Lung microvascular endothelial cell (primary cell): Measurements from ENCODE around the gene DUSP22. TPM values are rescaled to one million over a fixed set of nuclear protein-coding genes. Genes with fewer than 3 reads are reported as not detected.
A peak's percentile ranks its signal among the peaks of the same experiment; 100 is the strongest.
"Not testable (repeated sequence)": the region's sequence is repeated elsewhere in the genome, so short reads cannot be mapped to it uniquely, and the experiment has no call there.

Experiments used
- DNase-seq, 2 donors: peaks; one replicate each; pipeline versions ENCODE4 v3.0.0 to v3.0.0-alpha.2; 2010; ENCODE audit warnings: low read depth in 2 of 2
- total RNA-seq: library from RNA; depleted of rRNA; stranded (reverse); fragments of >200 nt; gene quantifications from 2 replicates; pipeline ENCODE4 v1.2.1, GENCODE V29; 2014

Gene DUSP22
- total RNA-seq, 1 donor from 2014 or later = 28.2 TPM

DNA sequence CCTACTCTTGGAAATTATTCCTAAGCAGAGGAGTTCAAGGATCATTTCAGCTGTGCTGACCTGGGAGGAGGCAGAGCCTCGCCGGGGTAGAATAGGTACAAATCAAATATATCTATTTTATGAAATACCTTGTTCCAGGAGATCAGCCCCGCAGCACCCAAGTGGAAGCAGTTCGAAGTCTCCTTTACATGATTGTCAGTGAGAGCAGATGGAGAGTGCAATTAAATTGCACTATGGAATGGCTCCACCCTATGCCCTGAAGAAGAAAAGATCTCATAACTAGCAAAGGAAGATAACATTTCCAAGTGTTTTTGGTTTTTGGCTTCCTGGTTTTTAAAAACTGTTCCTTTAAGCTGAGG is 31.4 kb downstream of the DUSP22 start:
- DNase-seq = no peak

DNA sequence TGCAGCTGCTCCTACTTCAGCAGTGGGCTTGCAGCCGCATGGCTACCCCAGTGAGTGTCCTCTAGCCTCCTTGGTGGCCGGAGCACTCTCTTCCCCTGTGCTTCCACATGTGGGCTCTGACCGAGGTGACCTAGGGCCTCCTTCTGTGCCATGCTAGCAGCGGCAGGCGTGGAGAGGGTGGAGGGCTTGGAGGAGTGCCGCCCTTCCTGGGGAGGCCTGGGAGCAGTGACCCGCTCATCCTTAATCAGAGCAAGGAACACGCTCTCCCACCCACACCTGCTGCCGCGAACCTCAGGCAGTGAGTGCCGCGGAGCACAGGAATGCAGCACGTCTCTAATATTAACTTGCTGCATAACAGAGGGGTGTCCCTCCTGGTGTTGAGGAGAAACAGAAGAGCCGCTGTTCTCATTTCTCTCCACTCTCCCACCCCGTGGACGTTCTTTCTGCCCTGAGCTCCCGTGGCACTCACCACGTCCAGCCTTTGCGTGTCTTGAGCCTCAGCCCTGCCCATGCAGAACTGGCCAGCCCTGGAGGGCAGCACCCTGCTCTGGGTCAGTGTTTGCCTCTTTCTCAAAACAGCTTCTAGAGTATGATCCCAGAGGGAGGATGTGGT is 31.9 kb downstream of the DUSP22 start:
- DNase-seq = no peak

DNA sequence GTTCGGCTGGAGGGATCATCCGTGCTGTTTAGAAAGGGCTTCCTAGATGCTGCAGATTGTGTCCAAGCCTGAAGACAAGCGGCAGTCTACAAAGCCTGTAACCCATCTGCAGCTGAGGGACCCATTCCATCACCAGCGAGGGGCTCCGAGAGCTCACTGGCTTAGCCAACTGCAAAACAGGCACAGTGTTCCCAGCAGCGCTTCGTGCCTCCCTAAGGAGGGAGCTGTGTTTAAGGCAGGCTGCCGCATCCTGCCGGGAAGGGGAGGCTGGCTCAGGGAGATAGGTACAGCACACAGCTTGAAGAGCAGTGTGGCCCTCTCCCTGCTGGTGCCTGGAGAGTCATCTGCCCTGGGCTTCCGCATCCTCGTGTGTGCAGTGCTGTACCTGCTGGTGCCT is 32.4 kb downstream of the DUSP22 start:
- DNase-seq = no peak

DNA sequence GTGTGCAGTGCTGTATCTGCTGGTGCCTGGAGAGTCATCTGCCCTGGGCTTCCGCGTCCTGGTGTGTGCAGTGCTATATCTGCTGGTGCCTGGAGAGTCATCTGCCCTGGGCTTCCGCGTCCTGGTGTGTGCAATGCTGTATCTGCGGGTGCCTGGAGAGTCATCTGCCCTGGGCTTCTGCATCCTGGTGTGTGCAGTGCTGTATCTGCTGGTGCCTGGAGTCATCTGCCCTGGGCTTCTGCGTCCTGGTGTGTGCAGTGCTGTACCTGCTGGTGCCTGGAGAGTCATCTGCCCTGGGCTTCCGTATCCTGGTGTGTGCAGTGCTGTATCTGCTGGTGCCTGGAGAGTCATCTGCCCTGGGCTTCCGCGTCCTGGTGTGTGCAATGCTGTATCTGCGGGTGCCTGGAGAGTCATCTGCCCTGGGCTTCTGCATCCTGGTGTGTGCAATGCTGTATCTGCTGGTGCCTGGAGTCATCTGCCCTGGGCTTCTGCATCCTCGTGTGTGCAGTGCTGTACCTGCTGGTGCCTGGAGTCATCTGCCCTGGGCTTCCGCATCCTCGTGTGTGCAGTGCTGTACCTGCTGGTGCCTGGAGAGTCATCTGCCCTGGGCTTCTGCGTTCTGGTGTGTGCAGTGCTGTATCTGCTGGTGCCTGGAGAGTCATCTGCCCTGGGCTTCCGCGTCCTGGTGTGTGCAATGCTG is 33.0 kb downstream of the DUSP22 start:
- DNase-seq = not testable (repeated sequence)

DNA sequence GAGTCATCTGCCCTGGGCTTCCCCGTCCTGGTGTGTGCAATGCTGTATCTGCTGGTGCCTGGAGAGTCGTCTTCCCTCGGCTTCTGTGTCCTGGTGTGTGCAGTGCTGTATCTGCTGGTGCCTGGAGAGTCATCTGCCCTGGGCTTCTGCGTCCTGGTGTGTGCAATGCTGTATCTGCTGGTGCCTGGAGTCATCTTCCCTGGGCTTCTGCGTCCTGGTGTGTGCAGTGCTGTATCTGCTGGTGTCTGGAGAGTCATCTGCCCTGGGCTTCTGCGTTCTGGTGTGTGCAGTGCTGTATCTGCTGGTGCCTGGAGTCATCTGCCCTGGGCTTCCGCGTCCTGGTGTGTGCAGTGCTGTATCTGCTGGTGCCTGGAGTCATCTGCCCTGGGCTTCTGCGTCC is 33.8 kb downstream of the DUSP22 start:
- DNase-seq = not testable (repeated sequence)

DNA sequence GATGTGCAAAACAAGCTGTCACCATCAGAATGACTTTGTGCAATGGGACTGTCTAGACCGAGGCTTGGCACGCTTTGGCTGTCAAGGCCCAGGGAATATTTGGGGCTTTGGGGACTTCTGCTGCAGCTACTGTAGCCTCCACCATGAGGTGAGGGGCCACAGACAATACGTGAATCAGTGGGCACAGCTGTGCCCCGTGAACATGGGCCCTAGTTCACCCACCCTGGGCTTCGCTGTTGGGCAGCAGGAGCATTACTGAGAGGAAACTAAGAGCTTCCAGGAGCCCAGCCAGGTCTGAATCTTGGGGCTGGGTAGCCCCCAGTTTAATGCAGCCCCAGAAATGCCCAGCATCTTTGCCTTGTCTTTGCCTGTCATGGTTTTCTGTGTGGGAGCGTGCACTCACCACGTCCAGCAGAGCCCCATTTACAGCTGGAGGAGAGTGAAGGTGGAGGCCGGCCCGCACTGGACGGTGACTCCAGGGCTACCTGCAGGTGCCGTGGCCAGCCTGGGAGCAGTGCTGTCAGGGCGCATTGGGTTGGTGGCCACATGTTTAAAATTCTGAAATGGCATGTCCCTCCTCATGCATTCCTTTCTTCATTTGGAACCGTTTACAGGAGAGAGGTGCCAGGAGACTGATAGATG is 34.7 kb downstream of the DUSP22 start:
- no peak for DNase-seq

DNA sequence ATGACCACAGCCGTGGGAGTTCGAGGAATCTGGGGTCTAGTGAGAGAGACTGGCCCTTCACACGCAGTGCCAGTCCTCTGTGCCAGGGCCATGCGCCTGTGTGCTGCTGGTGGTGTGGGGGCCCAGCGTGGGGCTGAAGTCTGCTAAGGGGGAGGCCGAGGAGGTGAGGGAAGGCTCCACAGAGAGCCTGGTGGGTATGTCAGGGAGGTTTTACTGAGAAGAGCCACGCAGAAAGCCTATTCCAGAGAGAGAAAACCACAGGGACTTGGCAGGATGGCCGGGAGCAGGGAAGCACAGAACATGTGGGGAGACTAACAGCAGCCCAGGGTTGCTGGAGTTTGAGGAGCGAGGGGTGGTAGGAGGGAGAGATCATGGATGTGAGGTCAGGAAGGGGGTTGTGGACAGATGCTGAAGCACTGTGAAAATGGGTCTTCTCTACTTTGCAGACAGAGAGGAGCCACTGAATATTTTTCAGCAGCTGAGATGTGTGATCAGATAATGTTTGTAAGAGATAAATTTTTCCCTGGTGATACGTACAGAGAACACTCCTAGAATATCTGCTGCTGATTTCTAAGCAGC is 35.3 kb downstream of the DUSP22 start:
- no peak for DNase-seq

DNA sequence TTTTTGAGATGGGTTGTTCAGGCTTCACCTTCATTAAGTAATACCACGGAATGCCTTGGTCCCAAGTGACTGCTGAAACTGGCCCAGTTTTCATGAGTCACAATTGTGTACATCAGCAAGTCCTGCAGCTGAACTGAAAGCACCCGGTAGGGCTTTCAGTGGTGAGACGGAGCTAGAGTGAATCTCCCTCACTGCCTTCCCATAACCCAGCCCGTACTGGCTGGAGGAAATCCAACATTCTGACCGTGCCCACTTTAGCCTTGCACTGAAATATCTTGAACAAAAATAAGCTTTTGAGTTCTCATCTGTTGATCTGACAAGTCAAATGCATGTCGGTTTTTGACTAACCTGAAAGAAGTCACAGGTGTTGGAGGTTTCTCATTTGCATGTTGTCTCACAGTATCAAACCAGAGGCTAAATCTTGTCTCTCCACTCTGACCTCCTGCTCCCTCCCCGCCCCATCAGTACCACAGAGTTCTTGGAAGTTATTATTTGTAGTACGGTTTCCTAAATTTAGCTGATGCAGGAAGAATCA is 35.9 kb downstream of the DUSP22 start:
- DNase-seq = peak; percentile 43 to 82

DNA sequence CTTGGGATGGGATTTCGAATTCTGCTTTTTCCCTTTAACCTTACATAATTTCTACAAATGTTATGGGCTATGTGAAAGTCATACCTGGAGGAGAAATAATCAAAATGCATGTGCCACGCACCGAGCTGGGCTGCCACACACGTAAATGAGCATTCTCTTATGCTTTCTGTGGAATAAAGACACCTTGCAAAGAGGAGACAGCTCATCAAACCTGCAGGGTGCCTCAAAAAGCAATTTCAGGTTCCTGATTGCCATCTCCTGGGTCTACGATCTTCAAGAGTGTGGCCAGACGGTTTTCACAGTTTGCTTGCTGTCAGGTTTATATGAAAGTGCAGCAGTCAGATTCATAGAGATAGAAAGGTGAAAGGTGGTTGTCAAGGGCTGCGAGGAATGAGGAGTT is 36.6 kb downstream of the DUSP22 start:
- DNase-seq = no peak

DNA sequence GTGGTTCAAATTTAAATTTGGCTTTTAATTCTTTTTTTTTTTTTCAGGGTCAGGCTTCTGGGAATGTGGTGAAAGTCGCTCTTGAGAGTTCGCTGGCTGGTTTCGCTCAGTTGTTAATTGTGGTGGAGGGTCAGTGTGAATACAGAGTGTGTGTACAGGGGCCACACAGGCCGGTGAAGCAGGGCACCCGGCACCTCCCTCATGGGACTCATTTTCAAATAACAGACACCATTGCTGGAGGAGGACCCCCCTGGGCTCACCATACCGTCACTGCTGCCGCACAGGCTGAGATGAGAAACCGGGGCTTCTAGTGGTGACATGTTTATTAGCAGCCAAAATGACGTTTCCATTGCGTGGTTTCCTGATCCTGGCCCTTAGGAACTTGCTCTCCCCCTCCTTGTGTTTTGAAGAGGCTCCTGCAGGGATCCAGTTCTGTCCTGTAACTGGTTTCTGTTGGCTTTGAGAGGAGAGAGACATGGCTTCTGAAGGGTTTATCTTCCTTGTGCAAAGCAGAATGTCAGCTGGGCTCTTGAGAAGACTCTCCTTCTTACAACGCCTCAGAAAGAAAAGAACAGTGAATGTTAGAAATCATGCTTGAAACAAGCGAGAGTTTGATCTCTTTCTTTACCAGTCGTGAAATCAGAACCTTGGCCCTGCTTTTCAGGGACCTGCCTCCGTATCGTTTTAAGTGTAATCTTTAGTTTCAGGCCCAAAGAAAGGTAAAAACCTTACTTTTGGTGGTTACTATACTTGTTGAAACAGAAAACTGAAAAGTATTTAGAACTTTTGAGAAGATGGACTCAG is 37.8 kb downstream of the DUSP22 start:
- DNase-seq = no peak

DNA sequence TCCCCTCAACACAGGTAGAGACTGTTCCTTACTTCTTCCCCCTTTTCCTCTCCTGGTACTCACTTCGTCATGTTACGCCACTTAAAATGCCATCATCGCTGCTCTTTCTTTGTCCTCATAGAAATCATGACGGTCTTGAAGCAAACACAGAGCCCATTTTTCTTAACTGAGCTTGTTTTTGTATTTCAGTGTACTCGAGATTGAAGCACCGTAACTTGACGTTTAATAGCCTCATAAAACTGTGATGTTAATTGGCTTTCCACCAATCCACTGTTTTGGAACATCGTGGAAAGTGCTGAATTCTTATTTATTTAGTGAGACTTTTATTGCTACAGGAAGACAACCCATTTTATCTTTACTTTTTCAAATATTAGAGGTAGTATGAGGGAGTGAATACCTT is 38.7 kb downstream of the DUSP22 start:
- no peak for DNase-seq

DNA sequence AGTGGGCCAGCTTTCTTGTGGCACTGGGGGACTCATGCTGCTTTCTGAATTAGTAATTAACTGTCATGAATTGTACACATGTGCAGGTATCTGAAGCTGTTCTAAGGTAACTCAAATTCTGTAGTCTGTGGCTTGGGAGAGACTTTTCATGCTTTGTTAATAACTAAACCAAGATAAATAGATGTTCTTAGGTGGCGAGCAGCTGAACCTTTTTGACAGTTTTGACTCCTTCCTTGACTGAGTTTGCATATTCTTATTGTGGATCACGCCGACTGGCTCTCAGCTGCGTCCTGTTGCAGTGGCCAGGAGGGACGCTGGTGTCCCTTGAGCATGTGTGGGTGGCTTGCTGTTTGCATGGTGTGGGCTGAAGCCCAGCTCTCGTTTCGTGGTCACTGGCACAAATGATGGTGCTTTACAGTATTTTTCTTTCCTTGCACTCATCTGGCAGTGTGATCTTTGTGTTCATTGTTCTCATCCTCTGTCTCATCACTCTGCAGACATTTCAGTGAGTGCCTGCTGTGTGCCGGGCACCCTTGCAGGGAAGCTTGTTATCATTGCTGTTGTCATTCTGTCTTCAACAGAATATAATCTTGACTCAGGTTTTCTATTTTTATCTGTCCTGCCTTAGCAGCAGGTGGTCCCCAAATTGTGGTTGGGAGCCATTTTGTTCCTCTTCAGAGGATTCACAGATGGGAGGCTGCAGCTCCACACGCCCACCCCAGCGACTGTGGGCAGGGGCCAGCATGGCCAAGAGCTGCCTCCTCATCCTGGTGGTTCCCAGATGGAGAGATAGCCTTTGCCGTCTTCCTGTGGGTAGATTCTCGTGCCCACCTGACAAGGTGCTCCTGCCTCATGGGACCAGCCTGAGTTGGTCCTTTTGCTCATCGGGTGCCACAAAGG is 39.6 kb downstream of the DUSP22 start:
- DNase-seq = no peak

DNA sequence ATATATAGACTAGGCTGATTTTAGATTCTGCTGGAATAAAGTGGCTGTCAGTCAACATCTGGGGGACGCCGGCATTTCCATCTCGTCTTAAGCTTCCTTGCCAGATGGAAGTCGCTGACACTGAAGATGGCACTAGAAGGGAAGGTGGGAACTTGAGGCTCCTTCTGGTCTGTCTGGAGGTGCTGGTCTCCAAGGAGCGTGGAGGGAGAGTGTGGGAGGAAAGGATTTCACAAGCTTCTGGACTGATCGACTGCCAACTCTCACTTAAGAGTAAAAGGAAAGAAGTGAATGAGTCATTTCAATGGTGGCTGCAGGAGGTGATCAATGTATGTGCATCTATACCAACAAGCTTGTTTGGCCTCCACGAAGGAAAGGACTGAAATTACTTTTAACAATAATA is 40.4 kb downstream of the DUSP22 start:
- peak in 1 of 2 donors; percentile 76 for DNase-seq

DNA sequence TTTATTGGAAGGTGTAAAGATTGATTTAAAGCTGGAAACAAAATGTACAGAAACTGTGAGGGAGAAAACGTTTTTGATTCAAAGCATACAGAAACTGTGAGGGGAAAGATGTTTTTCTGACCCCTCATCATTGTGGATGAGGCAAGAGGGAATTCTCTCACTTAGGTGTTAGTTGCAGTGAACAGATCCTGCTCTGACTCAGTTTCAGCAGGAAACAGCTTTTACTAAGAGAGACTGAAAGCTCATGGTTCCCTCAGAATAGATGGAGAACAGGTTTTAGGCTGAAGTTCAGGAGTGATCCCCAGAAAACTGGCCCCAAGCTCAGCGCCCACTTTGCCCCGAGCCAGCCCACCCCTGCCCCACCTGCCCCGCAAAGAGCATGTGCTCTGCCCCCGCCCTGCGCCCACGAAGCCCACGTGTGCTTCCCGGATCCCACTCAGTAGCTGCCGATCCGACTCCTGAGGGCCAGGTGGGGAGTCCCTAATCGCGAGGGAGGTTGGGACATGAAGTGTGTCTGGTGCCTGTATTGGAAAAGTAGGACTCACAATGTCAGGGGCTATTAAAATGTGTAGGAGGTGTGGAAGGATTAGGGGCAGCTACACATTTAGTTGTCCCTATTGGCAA is 41.2 kb downstream of the DUSP22 start:
- DNase-seq = peak in 1 of 2 donors; percentile 54

DNA sequence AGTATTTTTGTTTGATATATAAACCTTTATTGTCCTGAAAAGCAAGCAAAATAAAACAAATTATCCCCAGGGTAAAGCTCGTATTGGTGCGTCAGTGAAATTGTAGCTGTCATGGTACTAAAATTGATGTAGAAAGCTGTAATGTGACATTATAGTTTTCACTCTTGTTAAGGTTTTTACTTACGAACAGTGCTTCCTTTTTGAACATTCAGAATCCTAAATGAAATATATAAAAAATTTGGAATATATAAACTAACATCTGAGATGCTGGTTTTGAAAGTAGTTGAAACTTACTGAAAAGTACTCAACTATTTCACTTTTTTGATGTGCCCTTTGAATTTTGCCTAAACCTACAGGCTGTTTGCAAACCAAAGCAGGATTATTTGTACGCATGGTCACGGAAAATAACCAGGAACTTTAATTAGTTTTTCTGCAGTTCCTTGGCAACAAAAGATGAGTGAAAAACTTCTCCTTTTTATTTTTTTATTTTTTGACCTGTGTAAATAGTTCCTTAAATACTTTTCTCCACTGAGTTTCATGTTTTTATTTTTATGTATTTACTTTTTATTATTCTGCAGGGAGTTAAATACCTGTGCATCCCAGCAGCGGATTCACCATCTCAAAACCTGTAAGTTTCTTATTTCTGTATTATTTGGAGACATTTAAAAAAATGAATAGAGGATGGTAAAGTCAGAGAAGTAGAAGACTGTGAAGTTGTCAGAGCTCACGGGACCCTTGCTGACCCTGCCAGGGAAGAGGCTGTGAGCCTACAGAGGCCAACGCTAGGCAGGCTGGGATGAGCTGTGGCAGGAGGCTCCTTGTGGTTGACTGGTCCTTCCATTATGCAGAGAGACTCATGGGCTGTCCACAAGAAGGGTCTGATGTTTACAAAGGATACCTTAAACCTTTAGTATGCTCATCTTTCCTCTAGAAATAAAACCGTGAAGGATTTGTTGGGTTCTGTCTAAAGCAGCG is 42.5 kb downstream of the DUSP22 start:
- no peak for DNase-seq

DNA sequence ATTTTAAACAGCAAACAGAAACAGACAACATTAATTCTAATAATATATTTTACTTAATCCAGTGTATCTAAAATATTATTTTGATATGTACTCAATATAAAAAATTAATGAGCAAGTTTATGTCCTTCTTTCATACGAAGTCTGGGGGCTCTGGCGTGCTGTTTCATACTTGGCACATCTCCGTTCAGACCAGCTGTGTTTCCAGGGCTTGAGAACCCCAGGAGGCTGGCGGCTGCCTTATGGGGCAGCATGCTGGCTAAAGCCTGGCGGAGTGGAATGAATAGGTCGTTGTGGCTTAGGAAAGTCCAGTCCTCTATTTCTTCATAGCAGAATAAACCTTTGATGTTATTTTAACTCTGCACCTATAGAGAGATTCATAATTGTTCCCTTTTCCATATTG is 43.3 kb downstream of the DUSP22 start:
- DNase-seq = no peak

DNA sequence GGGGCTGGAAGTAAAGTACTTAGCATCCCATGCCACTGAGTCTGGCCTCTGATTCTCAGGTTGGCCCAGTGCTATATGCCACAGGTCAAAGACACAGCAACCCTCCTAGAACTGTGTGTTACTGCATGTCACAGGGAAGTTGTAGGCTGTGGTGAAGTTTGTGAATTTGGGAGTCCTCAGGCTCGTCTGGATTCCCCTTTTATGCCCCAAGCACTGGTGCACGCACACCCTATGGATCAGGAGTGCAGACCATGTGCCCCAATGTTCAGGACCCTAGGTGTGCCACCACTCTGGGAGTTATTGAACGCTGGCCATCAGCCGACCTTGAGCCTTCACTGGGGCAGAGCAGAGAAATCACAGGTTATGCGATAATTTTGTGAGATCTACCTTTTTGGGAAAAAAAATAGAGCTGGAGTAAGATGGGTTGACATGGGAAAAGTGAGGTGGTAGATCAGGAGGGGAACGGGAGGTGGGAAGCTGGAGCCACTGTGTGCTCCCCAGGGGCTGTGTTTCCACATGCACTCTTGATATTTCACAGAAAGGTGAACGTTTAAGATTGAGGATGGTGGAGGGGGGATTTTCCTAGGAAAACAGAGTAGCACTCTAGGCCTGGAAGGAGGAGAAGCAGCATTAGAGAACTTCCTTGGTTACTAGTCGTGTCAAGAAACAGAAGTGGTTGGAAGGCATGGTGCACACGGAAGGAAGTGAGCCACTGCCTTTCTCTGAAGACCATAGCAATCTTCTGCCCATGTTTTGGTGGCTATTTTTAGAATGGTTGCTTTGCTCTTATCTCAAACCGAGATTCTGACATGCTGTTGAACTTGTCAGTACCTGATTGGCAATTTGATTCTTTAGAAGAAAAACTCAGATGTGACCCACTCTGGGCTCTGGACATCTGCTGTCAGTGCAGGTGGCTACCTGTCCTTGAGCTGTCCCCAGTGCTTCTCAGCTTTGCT is 44.1 kb downstream of the DUSP22 start:
- DNase-seq = peak in 1 of 2 donors; percentile 24
